ENCODE results near the gene CUL5.

- TF ChIP-seq MAFK (IDR thresholded peaks at IDR 0.05; ENCODE audit: low read depth, low read length) (no peak), POLR2A (IDR thresholded peaks at IDR 0.05; ENCODE audit: control extremely low read depth in 1 of 2, low read depth in 2 of 2, low read length in 2 of 2) (peak; percentile 94 to 98), EP300 (IDR thresholded peaks at IDR 0.05; ENCODE audit: borderline replicate concordance in 1 of 2, low read depth in 2 of 2, low read length in 2 of 2) (no peak), CHD2 (IDR thresholded peaks at IDR 0.05; ENCODE audit: low read length) (peak; percentile 96), FOSL1 (IDR thresholded peaks at IDR 0.05; ENCODE audit: insufficient read depth, low read depth, low read length) (no peak), MAX (IDR thresholded peaks at IDR 0.05) (peak; percentile 76), CREB1 (IDR thresholded peaks at IDR 0.05) (peak; percentile 71; the same call in 1 of the 2 replicates), SP1 (IDR thresholded peaks at IDR 0.05; ENCODE audit: low read depth, low read length) (no peak), BRCA1 (IDR thresholded peaks at IDR 0.05; ENCODE audit: low read depth, low read length) (peak; percentile 83), NRF1 (IDR thresholded peaks at IDR 0.05; ENCODE audit: low read depth, low read length) (no peak), SIX5 (IDR thresholded peaks at IDR 0.05; ENCODE audit: low read depth, low read length) (no peak), YY1 (IDR thresholded peaks at IDR 0.05; ENCODE audit: low read depth, low read length) (peak; percentile 92)
- TF ChIP-seq, protein P1, sequence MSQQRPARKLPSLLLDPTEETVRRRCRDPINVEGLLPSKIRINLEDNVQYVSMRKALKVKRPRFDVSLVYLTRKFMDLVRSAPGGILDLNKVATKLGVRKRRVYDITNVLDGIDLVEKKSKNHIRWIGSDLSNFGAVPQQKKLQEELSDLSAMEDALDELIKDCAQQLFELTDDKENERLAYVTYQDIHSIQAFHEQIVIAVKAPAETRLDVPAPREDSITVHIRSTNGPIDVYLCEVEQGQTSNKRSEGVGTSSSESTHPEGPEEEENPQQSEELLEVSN (IDR thresholded peaks at IDR 0.05): peak; percentile 28; the same call in 1 of the 2 replicates
- TF ChIP-seq, protein P2, sequence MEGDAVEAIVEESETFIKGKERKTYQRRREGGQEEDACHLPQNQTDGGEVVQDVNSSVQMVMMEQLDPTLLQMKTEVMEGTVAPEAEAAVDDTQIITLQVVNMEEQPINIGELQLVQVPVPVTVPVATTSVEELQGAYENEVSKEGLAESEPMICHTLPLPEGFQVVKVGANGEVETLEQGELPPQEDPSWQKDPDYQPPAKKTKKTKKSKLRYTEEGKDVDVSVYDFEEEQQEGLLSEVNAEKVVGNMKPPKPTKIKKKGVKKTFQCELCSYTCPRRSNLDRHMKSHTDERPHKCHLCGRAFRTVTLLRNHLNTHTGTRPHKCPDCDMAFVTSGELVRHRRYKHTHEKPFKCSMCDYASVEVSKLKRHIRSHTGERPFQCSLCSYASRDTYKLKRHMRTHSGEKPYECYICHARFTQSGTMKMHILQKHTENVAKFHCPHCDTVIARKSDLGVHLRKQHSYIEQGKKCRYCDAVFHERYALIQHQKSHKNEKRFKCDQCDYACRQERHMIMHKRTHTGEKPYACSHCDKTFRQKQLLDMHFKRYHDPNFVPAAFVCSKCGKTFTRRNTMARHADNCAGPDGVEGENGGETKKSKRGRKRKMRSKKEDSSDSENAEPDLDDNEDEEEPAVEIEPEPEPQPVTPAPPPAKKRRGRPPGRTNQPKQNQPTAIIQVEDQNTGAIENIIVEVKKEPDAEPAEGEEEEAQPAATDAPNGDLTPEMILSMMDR (IDR thresholded peaks at IDR 0.05; ENCODE audit: control extremely low read depth in 1 of 3, insufficient read depth in 1 of 3, low read depth in 1 of 3, low read length in 3 of 3): peak; percentile 82 to 92 (median 91)
These were observed at the start of gene CUL5 for GRCh38 chr11:108008656-108009496.
